ENCODE data around the gene TTC21A. TPM values are rescaled to one million over a fixed set of nuclear protein-coding genes. Genes with fewer than 3 reads are reported as not detected.

The TTC21A gene
- total and polyA plus RNA-seq, 2 experiments from 2014 or later, result 3.7 to 6.5 TPM

GRCh38 chr3:39103791-39104552, 3.5 kb upstream of the TTC21A start:
- no peak for DNase-seq (ENCODE audit: low spot score)
- Histone ChIP-seq H3K9me2 (replicated peaks; ENCODE audit: insufficient read depth) (no peaks in the 10 kb centered on the region), H3K27me3 (no peaks in the 10 kb centered on the region), H3K4me3 (no peak overlapping the region), H3K27ac (no peak overlapping the region), H3K36me3 (replicated peaks; ENCODE audit: insufficient read depth, low read depth) (no peaks in the 10 kb centered on the region), H3K79me2 (peaks cover 57% of the 10 kb centered on the region), H3K4me2 (no peak overlapping the region), H4K20me1 (ENCODE audit: insufficient read depth, poor library complexity, severe bottlenecking) (peaks cover 48% of the 10 kb centered on the region), H3K4me1 (ENCODE audit: insufficient read depth) (peaks cover 11% of the 10 kb centered on the region), H2AFZ (no peak overlapping the region), H3K9me3 (ENCODE audit: low read depth) (no peaks in the 10 kb centered on the region)
- WGBS (ENCODE audit: low lambda C conversion rate, missing lambda C conversion rate), result 97% methylated on average over 6 of the region's 6 CpGs
- TF ChIP-seq, protein P1, sequence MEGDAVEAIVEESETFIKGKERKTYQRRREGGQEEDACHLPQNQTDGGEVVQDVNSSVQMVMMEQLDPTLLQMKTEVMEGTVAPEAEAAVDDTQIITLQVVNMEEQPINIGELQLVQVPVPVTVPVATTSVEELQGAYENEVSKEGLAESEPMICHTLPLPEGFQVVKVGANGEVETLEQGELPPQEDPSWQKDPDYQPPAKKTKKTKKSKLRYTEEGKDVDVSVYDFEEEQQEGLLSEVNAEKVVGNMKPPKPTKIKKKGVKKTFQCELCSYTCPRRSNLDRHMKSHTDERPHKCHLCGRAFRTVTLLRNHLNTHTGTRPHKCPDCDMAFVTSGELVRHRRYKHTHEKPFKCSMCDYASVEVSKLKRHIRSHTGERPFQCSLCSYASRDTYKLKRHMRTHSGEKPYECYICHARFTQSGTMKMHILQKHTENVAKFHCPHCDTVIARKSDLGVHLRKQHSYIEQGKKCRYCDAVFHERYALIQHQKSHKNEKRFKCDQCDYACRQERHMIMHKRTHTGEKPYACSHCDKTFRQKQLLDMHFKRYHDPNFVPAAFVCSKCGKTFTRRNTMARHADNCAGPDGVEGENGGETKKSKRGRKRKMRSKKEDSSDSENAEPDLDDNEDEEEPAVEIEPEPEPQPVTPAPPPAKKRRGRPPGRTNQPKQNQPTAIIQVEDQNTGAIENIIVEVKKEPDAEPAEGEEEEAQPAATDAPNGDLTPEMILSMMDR (IDR thresholded peaks at IDR 0.05; ENCODE audit: poor library complexity), result no peak
- TF ChIP-seq EZH2phosphoT487 (IDR thresholded peaks at IDR 0.05; ENCODE audit: low read depth, severe bottlenecking, unreplicated experiment) (no peak), EZH2 (IDR thresholded peaks at IDR 0.05; ENCODE audit: borderline replicate concordance) (no peak)

DNA sequence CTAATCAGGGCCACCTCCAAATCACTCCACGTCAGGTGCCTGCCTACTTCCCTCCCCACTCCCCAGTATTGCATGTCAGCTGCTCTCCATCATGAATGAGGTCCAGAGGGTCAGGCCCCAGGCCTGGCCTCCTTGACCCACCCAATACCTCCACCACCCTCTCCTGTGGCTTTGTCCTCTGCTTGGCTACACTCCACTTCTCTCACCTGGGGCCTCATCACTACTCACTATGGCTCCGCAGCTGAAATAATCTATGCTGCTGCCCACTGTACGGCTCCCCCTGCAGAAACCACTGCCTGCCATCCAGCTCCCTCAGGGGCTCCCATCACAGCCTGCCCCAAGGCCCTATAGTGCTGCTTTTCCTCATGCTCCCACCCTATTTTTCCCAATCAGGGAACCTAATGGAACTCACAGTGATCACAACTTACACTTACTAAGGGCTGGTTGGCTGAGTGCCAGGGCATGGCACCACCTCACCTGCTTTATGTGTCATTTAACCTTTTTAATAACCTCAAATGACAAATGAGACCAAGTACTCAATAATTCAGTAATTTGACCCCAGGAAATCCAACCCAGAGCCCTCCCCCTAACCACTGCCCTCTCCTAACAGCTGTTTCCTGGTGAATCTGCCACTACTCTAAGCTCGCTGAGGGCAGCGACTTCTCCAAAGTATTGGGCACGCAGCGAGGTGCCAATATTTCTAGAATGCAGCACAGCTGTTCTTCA, 2.4 kb upstream of the TTC21A start:
- no peaks in the 10 kb centered on the region for H3K27me3 ChIP-seq
- H3K79me2 ChIP-seq, result peaks cover 57% of the 10 kb centered on the region
- DNase-seq (ENCODE audit: low spot score), result no peak
- TF ChIP-seq EZH2 (IDR thresholded peaks at IDR 0.05; ENCODE audit: borderline replicate concordance) (no peak), EZH2phosphoT487 (IDR thresholded peaks at IDR 0.05; ENCODE audit: low read depth, severe bottlenecking, unreplicated experiment) (no peak)
- TF ChIP-seq, protein P1 (IDR thresholded peaks at IDR 0.05; ENCODE audit: poor library complexity), result no peak
- H2AFZ ChIP-seq, result no peak overlapping the region
- peak overlapping the region; percentile 91 for H3K4me2 ChIP-seq
- peaks cover 48% of the 10 kb centered on the region for H4K20me1 ChIP-seq (ENCODE audit: insufficient read depth, poor library complexity, severe bottlenecking)
- H3K27ac ChIP-seq, result no peak overlapping the region
- peaks cover 11% of the 10 kb centered on the region for H3K4me1 ChIP-seq (ENCODE audit: insufficient read depth)
- 89% methylated on average over 7 of the region's 7 CpGs for WGBS (ENCODE audit: low lambda C conversion rate, missing lambda C conversion rate)
- H3K9me2 ChIP-seq (replicated peaks; ENCODE audit: insufficient read depth), result no peaks in the 10 kb centered on the region
- H3K36me3 ChIP-seq (replicated peaks; ENCODE audit: insufficient read depth, low read depth), result no peaks in the 10 kb centered on the region
- no peak overlapping the region for H3K4me3 ChIP-seq
- no peaks in the 10 kb centered on the region for H3K9me3 ChIP-seq (ENCODE audit: low read depth)

DNA sequence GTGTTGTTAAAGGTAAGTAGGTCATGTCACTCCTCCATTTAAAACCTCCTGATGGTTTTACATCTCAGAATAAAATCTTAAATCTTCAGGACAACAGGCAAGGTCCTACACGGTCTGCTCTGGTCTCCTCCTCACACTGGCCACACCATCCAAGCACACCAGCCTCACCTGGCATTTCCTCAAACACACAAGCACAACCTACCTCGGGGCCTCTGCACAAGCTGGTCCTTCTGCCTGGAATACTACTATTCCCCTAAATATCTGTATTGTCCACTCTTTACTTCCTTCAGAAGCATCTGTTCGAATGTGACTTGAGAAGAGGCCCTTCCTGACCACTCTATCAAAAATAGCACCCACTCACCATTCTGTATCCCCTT, 1.8 kb upstream of the TTC21A start:
- DNase-seq (ENCODE audit: low spot score), result no peak
- no peak overlapping the region for H3K4me3 ChIP-seq
- H3K27me3 ChIP-seq, result no peaks in the 10 kb centered on the region
- peaks cover 11% of the 10 kb centered on the region for H3K4me1 ChIP-seq (ENCODE audit: insufficient read depth)
- H3K27ac ChIP-seq, result no peak overlapping the region
- H3K36me3 ChIP-seq (replicated peaks; ENCODE audit: insufficient read depth, low read depth), result no peaks in the 10 kb centered on the region
- H3K9me2 ChIP-seq (replicated peaks; ENCODE audit: insufficient read depth), result no peaks in the 10 kb centered on the region
- H2AFZ ChIP-seq, result no peak overlapping the region
- 95% methylated on average over 3 of the region's 3 CpGs for WGBS (ENCODE audit: low lambda C conversion rate, missing lambda C conversion rate)
- peak overlapping the region; percentile 91 for H3K4me2 ChIP-seq
- TF ChIP-seq, protein P1 (IDR thresholded peaks at IDR 0.05; ENCODE audit: poor library complexity), result no peak
- TF ChIP-seq EZH2phosphoT487 (IDR thresholded peaks at IDR 0.05; ENCODE audit: low read depth, severe bottlenecking, unreplicated experiment), result no peak
- no peak for TF ChIP-seq EZH2 (IDR thresholded peaks at IDR 0.05; ENCODE audit: borderline replicate concordance)
- peaks cover 57% of the 10 kb centered on the region for H3K79me2 ChIP-seq
- no peaks in the 10 kb centered on the region for H3K9me3 ChIP-seq (ENCODE audit: low read depth)
- peaks cover 48% of the 10 kb centered on the region for H4K20me1 ChIP-seq (ENCODE audit: insufficient read depth, poor library complexity, severe bottlenecking)

All from hepatocyte (in vitro differentiated cells).